Stimulated activated CD4-positive, alpha-beta T cell treated with anti-CD3 and anti-CD28 coated beads, TNF-alpha, amount 100 ng/mL, for 48 hours (primary cell): ENCODE measurements around the gene C1QTNF9B.

Experiments
- DNase-seq, 3 donors: peaks; one replicate each; pipeline ENCODE4 v3.0.0-alpha.2; 2020; ENCODE audit warnings: low read depth in 3 of 3

C1QTNF9B gene

GRCh38 chr13:23858546-23858945 lies 38.8 kb downstream of the C1QTNF9B start:
- no peak for DNase-seq

- DNase-seq = no peak
Measured at GRCh38 chr13:23856008-23856750, 41.1 kb downstream of the C1QTNF9B start.

GRCh38 chr13:23855360-23855759 lies 41.9 kb downstream of the C1QTNF9B start:
- no peak for DNase-seq

- DNase-seq = no peak
Measured at GRCh38 chr13:23852351-23852750, 45.0 kb downstream of the C1QTNF9B start.

GRCh38 chr13:23851106-23851505 lies 46.2 kb downstream of the C1QTNF9B start:
- no peak for DNase-seq

GRCh38 chr13:23850134-23850533 lies 47.2 kb downstream of the C1QTNF9B start:
- DNase-seq = no peak

- no peak for DNase-seq
Measured at GRCh38 chr13:23849670-23850069, 47.6 kb downstream of the C1QTNF9B start.

GRCh38 chr13:23848646-23849141 lies 48.6 kb downstream of the C1QTNF9B start:
- no peak for DNase-seq

- DNase-seq = no peak
Measured at GRCh38 chr13:23848019-23848418, 49.3 kb downstream of the C1QTNF9B start.

- DNase-seq = no peak
Measured at GRCh38 chr13:23847497-23847896, 49.8 kb downstream of the C1QTNF9B start.

GRCh38 chr13:23845105-23845725 lies 52.1 kb downstream of the C1QTNF9B start:
- no peak for DNase-seq

GRCh38 chr13:23844132-23844531 lies 53.2 kb downstream of the C1QTNF9B start:
- DNase-seq = no peak

- DNase-seq = no peak
Measured at GRCh38 chr13:23843436-23843835, 53.9 kb downstream of the C1QTNF9B start.

- no peak for DNase-seq
Measured at GRCh38 chr13:23842406-23842805, 54.9 kb downstream of the C1QTNF9B start.
